GM12891 (cell line): ENCODE measurements around the gene CRLF3.
"Not testable (repeated sequence)": the region's sequence is repeated elsewhere in the genome, so short reads cannot be mapped to it uniquely, and the experiment has no call there.

ENCODE experiments used
- PAX5 ChIP-seq: IDR thresholded peaks from 2 replicates; pipeline ENCODE4 v1.6.1; 2011; ENCODE audit warnings: low read length, moderate library complexity, mild to moderate bottlenecking; ENCODE audit not compliant: insufficient read depth, severe bottlenecking
- POLR2A ChIP-seq: IDR thresholded peaks from 2 replicates; pipeline ENCODE4 v1.6.1; 2011; ENCODE audit warnings: low read depth, low read length, control low read depth
- POLR2AphosphoS5 ChIP-seq: IDR thresholded peaks from 2 replicates; pipeline ENCODE4 v1.6.1; 2011; ENCODE audit warnings: low read depth, low read length, control low read depth
- POU2F2 ChIP-seq: IDR thresholded peaks from 2 replicates; pipeline ENCODE4 v1.6.1; 2011; ENCODE audit warnings: low read depth, mild to moderate bottlenecking, control low read depth, low read length, moderate library complexity
- SPI1 ChIP-seq: IDR thresholded peaks from 2 replicates; pipeline ENCODE4 v1.6.1; 2011; ENCODE audit warnings: low read depth, low read length, control low read depth
- TAF1 ChIP-seq: IDR thresholded peaks from 2 replicates; pipeline ENCODE4 v1.6.1; 2011; ENCODE audit warnings: low read depth, low read length, control low read depth

GRCh38 chr17:30742669-30743068 lies 81.8 kb downstream of the CRLF3 start:
- TF ChIP-seq TAF1, POLR2A, POLR2AphosphoS5, PAX5, POU2F2, SPI1: not testable (repeated sequence)
